Jurkat, Clone E6-1 (cell line): ENCODE results near the gene DUSP10. TPM values are rescaled to one million over a fixed set of nuclear protein-coding genes. Genes with fewer than 3 reads are reported as not detected.

Experiments
- DNase-seq: peaks from one replicate; pipeline ENCODE4 v3.0.0-alpha.2; 2011; ENCODE audit warnings: low read depth, low spot score
- H3K4me3 ChIP-seq: 2 replicates; pipeline ENCODE4 v1.5.1; 2011; ENCODE audit warnings: mild to moderate bottlenecking, low read length, control low read depth, moderate library complexity
- polyA plus RNA-seq: library from polyadenylated mRNA; unstranded; fragments of >200 nt; gene quantifications from one replicate; pipeline ENCODE4 v1.2.1, GENCODE V29; 2012; ENCODE audit warnings: missing spikeins; ENCODE audit not compliant: insufficient read length, insufficient read depth

The DUSP10 gene
- polyA plus RNA-seq: 1.7 TPM

GRCh38 chr1:221741703-221742554 lies at the start of gene DUSP10:
TSS of gene DUSP10 (minus strand) at chr1:221742089. CDS start at chr1:221739744, 2,345 bp downstream.
- H3K4me3 ChIP-seq: peak within 1 kb of the TSS; percentile 84
- DNase-seq: peak; percentile 99

GRCh38 chr1:221788466-221788865 lies 46.6 kb upstream of the DUSP10 start:
- no peak for DNase-seq
- H3K4me3 ChIP-seq: no peak overlapping the region

- no peak overlapping the region for H3K4me3 ChIP-seq
- DNase-seq: no peak
Observed at GRCh38 chr1:221786647-221787046, 44.8 kb upstream of the DUSP10 start.

- peak; percentile 82 for DNase-seq
- peak overlapping the region; percentile 36 for H3K4me3 ChIP-seq
Observed at GRCh38 chr1:221783936-221784335, 42.0 kb upstream of the DUSP10 start.

- peak; percentile 93 for DNase-seq
Observed at GRCh38 chr1:221783437-221783836, 41.5 kb upstream of the DUSP10 start.

GRCh38 chr1:221782970-221783369 lies 41.1 kb upstream of the DUSP10 start:
- no peak for DNase-seq

More at GRCh38 chr1:221783437-221783836, 41.5 kb upstream of the DUSP10 start:
- peak overlapping the region; percentile 36 for H3K4me3 ChIP-seq

GRCh38 chr1:221782477-221782876 lies 40.6 kb upstream of the DUSP10 start:
- DNase-seq: no peak
- H3K4me3 ChIP-seq: no peak overlapping the region

More at GRCh38 chr1:221782970-221783369, 41.1 kb upstream of the DUSP10 start:
- peak overlapping the region; percentile 27 for H3K4me3 ChIP-seq

GRCh38 chr1:221781102-221781755 lies 39.3 kb upstream of the DUSP10 start:
- H3K4me3 ChIP-seq: no peak overlapping the region
- DNase-seq: no peak

- DNase-seq: no peak
- no peak overlapping the region for H3K4me3 ChIP-seq
Observed at GRCh38 chr1:221780175-221780574, 38.3 kb upstream of the DUSP10 start.

- DNase-seq: no peak
- H3K4me3 ChIP-seq: no peak overlapping the region
Observed at GRCh38 chr1:221779771-221780170, 37.9 kb upstream of the DUSP10 start.

GRCh38 chr1:221778535-221779142 lies 36.8 kb upstream of the DUSP10 start:
- peak; percentile 66 for DNase-seq
- no peak overlapping the region for H3K4me3 ChIP-seq

GRCh38 chr1:221778125-221778524 lies 36.2 kb upstream of the DUSP10 start:
- H3K4me3 ChIP-seq: no peak overlapping the region

GRCh38 chr1:221777431-221778072 lies 35.7 kb upstream of the DUSP10 start:
- peak; percentile 91 for DNase-seq
- H3K4me3 ChIP-seq: no peak overlapping the region

More at GRCh38 chr1:221778125-221778524, 36.2 kb upstream of the DUSP10 start:
- DNase-seq: no peak

GRCh38 chr1:221776495-221777301 lies 34.8 kb upstream of the DUSP10 start:
- DNase-seq: peak; percentile 52
- H3K4me3 ChIP-seq: no peak overlapping the region

- DNase-seq: no peak
Observed at GRCh38 chr1:221775206-221775605, 33.3 kb upstream of the DUSP10 start.

GRCh38 chr1:221774054-221774842 lies 32.4 kb upstream of the DUSP10 start:
- DNase-seq: no peak
- no peak overlapping the region for H3K4me3 ChIP-seq

More at GRCh38 chr1:221775206-221775605, 33.3 kb upstream of the DUSP10 start:
- no peak overlapping the region for H3K4me3 ChIP-seq

- H3K4me3 ChIP-seq: no peak overlapping the region
- DNase-seq: no peak
Observed at GRCh38 chr1:221773383-221773782, 31.5 kb upstream of the DUSP10 start.

- H3K4me3 ChIP-seq: no peak overlapping the region
- no peak for DNase-seq
Observed at GRCh38 chr1:221772117-221772516, 30.2 kb upstream of the DUSP10 start.
